ENCODE data around the gene DERA. TPM values are rescaled to one million over a fixed set of nuclear protein-coding genes. Genes with fewer than 3 reads are reported as not detected.

Gene DERA
- total and polyA plus RNA-seq, 2 of the 13 experiments (the other 11 are each of a cell fraction or from before 2014, with no cell fraction given), result 24.0 to 51.3 TPM

GRCh38 chr12:15928870-15929571 lies 17.9 kb downstream of the DERA start:
- ChIA-PET CTCF (ENCODE audit: low intra/inter-chr PET ratio, low total read pairs) (no interaction called here), POLR2A (no interaction called here)
- no TSS peak for BruUV-seq (replicated peaks)
- no peaks in the 10 kb centered on the region for H4K20me1 ChIP-seq (ENCODE audit: insufficient read depth, low read length)
- 91% methylated on average over 8 of the region's 10 CpGs for WGBS (ENCODE audit: low lambda C conversion rate)
- DNase-seq (ENCODE audit: low spot score) (no peak), FAIRE-seq (no peak), ATAC-seq (no peak)
- H3K9me3 ChIP-seq (ENCODE audit: low read length), result no peaks in the 10 kb centered on the region
- intact Hi-C loops (cut with micrococcal nuclease; ENCODE audit: unreplicated experiment), result no loop called here
- no peak overlapping the region for H3K4me2 ChIP-seq (ENCODE audit: low read depth, low read length)
- H3K9ac ChIP-seq (ENCODE audit: insufficient read depth, low read depth, low read length), result no peak overlapping the region
- no peaks in the 10 kb centered on the region; a peak in 1 of 5 replicates for H3K36me3 ChIP-seq (replicated peaks in 1 of 2; ENCODE audit: control insufficient read depth in 1 of 2, insufficient read depth in 2 of 2, low read length in 2 of 2)
- H3K4me3 ChIP-seq (replicated peaks in 1 of 3; ENCODE audit: insufficient read depth in 1 of 3, low read depth in 2 of 3, low read length in 3 of 3), result no peak overlapping the region
- H3K27me3 ChIP-seq (ENCODE audit: control insufficient read depth in 1 of 2, insufficient read depth in 2 of 2, low read length in 2 of 2), result no peaks in the 10 kb centered on the region
- H3K79me2 ChIP-seq (ENCODE audit: insufficient read depth, low read length), result no peaks in the 10 kb centered on the region
- H3K27ac ChIP-seq (ENCODE audit: extremely low read length, insufficient read depth, low read length), result no peak overlapping the region
- H3K4me1 ChIP-seq (ENCODE audit: insufficient read depth, low read length), result peaks cover 20% of the 10 kb centered on the region
- in situ Hi-C loops (cut with HindIII; ENCODE audit: extremely low pct_ligation_motif_present, low pct_unique_long_range_greater_than_20kb), result no loop called here
- H2AFZ ChIP-seq (ENCODE audit: low read length), result no peak overlapping the region
- TF ChIP-seq HNRNPL (IDR thresholded peaks at IDR 0.05; ENCODE audit: low read depth, low read length) (no peak), IRF2 (CRISPR knock-in tag; IDR thresholded peaks at IDR 0.05) (no peak), ARID5B (CRISPR knock-in tag; IDR thresholded peaks at IDR 0.05) (no peak), ZNF878 (CRISPR knock-in tag; IDR thresholded peaks at IDR 0.05) (no peak), ZSCAN9 (CRISPR knock-in tag; IDR thresholded peaks at IDR 0.05; ENCODE audit: borderline replicate concordance) (no peak), RELA (CRISPR knock-in tag; IDR thresholded peaks at IDR 0.05) (no peak), TEF (CRISPR knock-in tag; IDR thresholded peaks at IDR 0.05) (no peak), NKX3-1 (CRISPR knock-in tag; IDR thresholded peaks at IDR 0.05) (no peak), SRSF4 (IDR thresholded peaks at IDR 0.05; ENCODE audit: low read depth, low read length, poor library complexity, severe bottlenecking) (no peak), ZNF430 (CRISPR knock-in tag; IDR thresholded peaks at IDR 0.05) (no peak), HES4 (CRISPR knock-in tag; IDR thresholded peaks at IDR 0.05; ENCODE audit: borderline replicate concordance) (no peak), ZKSCAN1 (IDR thresholded peaks at IDR 0.05; ENCODE audit: low read length) (no peak), PHF5A (CRISPR knock-in tag; IDR thresholded peaks at IDR 0.05; ENCODE audit: low read depth, unreplicated experiment) (no peak), ZNF44 (CRISPR knock-in tag; IDR thresholded peaks at IDR 0.05) (no peak), BRF2 (CRISPR knock-in tag; IDR thresholded peaks at IDR 0.05) (no peak)

Data from HepG2 (cell line).